Lung (tissue), 12 donors: ENCODE data around the gene MCTP1. TPM values are rescaled to one million over a fixed set of nuclear protein-coding genes. Genes with fewer than 3 reads are reported as not detected.

ENCODE experiments used
- ATAC-seq: fragments of 200-7000 bp; cut with Tn5 transposase; one replicate; pipeline ENCODE4 v1.9.1; 2020; ENCODE audit warnings: moderate number of reproducible peaks; ENCODE audit not compliant: insufficient read depth, low FRiP score
- DNase-seq, 3 donors: peaks; one replicate each; pipeline ENCODE4 v3.0.0-alpha.2; 2013 to 2017
- H3K27ac ChIP-seq, 2 donors: one replicate each; pipeline ENCODE4 v1.5.1; 2013; ENCODE audit warnings: mild to moderate bottlenecking in 2 of 2, moderate library complexity in 2 of 2, control low read depth in 1 of 2, inconsistent platforms in 1 of 2, low read depth in 1 of 2, low read length in 1 of 2
- H3K27me3 ChIP-seq, 3 donors: one replicate each; pipeline ENCODE4 v1.5.1; 2013; ENCODE audit warnings: low read length in 2 of 3; ENCODE audit not compliant: control insufficient read depth in 3 of 3, insufficient read depth in 3 of 3
- H3K36me3 ChIP-seq, 4 donors: one replicate each; pipeline ENCODE4 v1.5.1; 2013; ENCODE audit warnings: low read length in 4 of 4, mild to moderate bottlenecking in 1 of 4, moderate library complexity in 1 of 4; ENCODE audit not compliant: control insufficient read depth in 4 of 4, insufficient read depth in 4 of 4
- H3K4me1 ChIP-seq, 5 donors: one replicate each; pipeline ENCODE4 v1.5.1; 2013; ENCODE audit warnings: low read length in 5 of 5, mild to moderate bottlenecking in 2 of 5, moderate library complexity in 1 of 5; ENCODE audit not compliant: control insufficient read depth in 5 of 5, insufficient read depth in 5 of 5
- H3K4me3 ChIP-seq: one replicate; pipeline ENCODE4 v1.5.1; 2013; ENCODE audit warnings: mild to moderate bottlenecking, control low read depth, moderate library complexity
- H3K9ac ChIP-seq, 2 donors: one replicate each; pipeline ENCODE4 v1.5.1; 2013; ENCODE audit warnings: low read length in 2 of 2, control low read depth in 1 of 2; ENCODE audit not compliant: insufficient read depth in 1 of 2
- H3K9me3 ChIP-seq, 4 donors: one replicate each; pipeline ENCODE4 v1.5.1; 2013; ENCODE audit warnings: low read length in 3 of 4, mild to moderate bottlenecking in 1 of 4, moderate library complexity in 1 of 4; ENCODE audit not compliant: control insufficient read depth in 4 of 4, insufficient read depth in 3 of 4
- CTCF ChIP-seq: IDR thresholded peaks from 2 replicates; pipeline ENCODE4 v1.5.1; 2012; ENCODE audit warnings: mild to moderate bottlenecking; ENCODE audit errors: control extremely low read depth, extremely low read depth
- WGBS, 2 donors: extraction: QIAGEN DNeasy Blood & Tissue Kit; methylation state at CpG; one replicate each; pipeline ENCODE4 v1.1.7; 2013; 5-methylcytosine and 5-hydroxymethylcytosine counted together
- polyA plus RNA-seq, 2 donors: library from polyadenylated mRNA; stranded (reverse); fragments of 200-250 nt; gene quantifications; one replicate each; pipeline ENCODE4 v1.2.1, GENCODE V29; 2013
- total RNA-seq, 2 donors: library from RNA; depleted of rRNA in 1 of 2; stranded (reverse); fragments of >200 nt in 1 of 2; gene quantifications; one replicate each; pipeline ENCODE4 v1.2.1, GENCODE V29; 2014 to 2021
- donor health status: control.
- donor health status: control.
- donor health status: Bipolar disorder and iron deficiency.
- donor health status: healthy.
- donor health status: DM: yes; HTN: yes; CAD: no.

Gene MCTP1
- total and polyA plus RNA-seq, 4 donors: 5.8 to 34.8 (median 27.4) TPM

GRCh38 chr5:94698197-94698596, 586.7 kb downstream of the MCTP1 start:
- 87 to 95% methylated on average over 5 of the region's 5 CpGs for WGBS, 2 donors
- DNase-seq (no peak), ATAC-seq (no peak)
- H3K4me3 ChIP-seq: no peak overlapping the region
- no peak overlapping the region for H3K27ac ChIP-seq
- no peaks in the 10 kb centered on the region for H3K27me3 ChIP-seq
- H3K9ac ChIP-seq: no peak overlapping the region
- no peak for TF ChIP-seq CTCF
- H3K4me1 ChIP-seq: no peaks in the 10 kb centered on the region
- no peaks in the 10 kb centered on the region for H3K9me3 ChIP-seq
- H3K36me3 ChIP-seq: peaks cover 0 to 4% (median 0%) of the 10 kb centered on the region in 4 donors

GRCh38 chr5:94694671-94695070, 590.2 kb downstream of the MCTP1 start:
- H3K27me3 ChIP-seq: no peaks in the 10 kb centered on the region
- no peak overlapping the region for H3K27ac ChIP-seq
- ATAC-seq: no peak
- H3K4me3 ChIP-seq: no peak overlapping the region
- H3K9me3 ChIP-seq: no peaks in the 10 kb centered on the region
- WGBS, 2 donors: 95 to 98% methylated on average over 2 of the region's 2 CpGs
- no peak for DNase-seq
- no peak overlapping the region for H3K9ac ChIP-seq
- peaks cover 0 to 4% (median 2%) of the 10 kb centered on the region in 4 donors for H3K36me3 ChIP-seq
- no peak for TF ChIP-seq CTCF
- H3K4me1 ChIP-seq: peaks cover 0 to 17% (median 7%) of the 10 kb centered on the region in 5 donors

GRCh38 chr5:94693845-94694370, 591.0 kb downstream of the MCTP1 start:
- no peak overlapping the region for H3K9ac ChIP-seq
- TF ChIP-seq CTCF: no peak
- DNase-seq (no peak), ATAC-seq (no peak)
- H3K9me3 ChIP-seq: no peaks in the 10 kb centered on the region
- no peak overlapping the region for H3K4me3 ChIP-seq
- H3K36me3 ChIP-seq: peaks cover 0 to 4% (median 3%) of the 10 kb centered on the region in 4 donors
- WGBS, 2 donors: 52 to 83% methylated on average over 1 of the region's 1 CpG
- H3K27ac ChIP-seq: no peak overlapping the region
- H3K27me3 ChIP-seq: no peaks in the 10 kb centered on the region
- H3K4me1 ChIP-seq: peaks cover 0 to 22% (median 7%) of the 10 kb centered on the region in 5 donors
